Measurements from ENCODE around the gene EME2. TPM values are rescaled to one million over a fixed set of nuclear protein-coding genes. Genes with fewer than 3 reads are reported as not detected.

The EME2 gene
- total and polyA plus RNA-seq, 8 donors = 7.0 to 25.3 (median 9.3) TPM

- Histone ChIP-seq H3K4me1 (peaks cover 8 to 39% of the 10 kb centered on the region in 2 donors), H3K9me3 (no peaks in the 10 kb centered on the region), H3K36me3 (peaks cover 0 to 41% of the 10 kb centered on the region in 2 donors), H3K27ac (peak within 1 kb of the TSS; percentile 66 to 88), H3K27me3 (no peaks in the 10 kb centered on the region), H3K4me3 (peak within 1 kb of the TSS; percentile 81 to 94)
- ATAC-seq = peak; percentile 94
- peak; percentile 99 to 100 (median 100) for DNase-seq
- intact Hi-C loops (cut with DNase I) = no loop called here
- TF ChIP-seq CTCF (IDR thresholded peaks at IDR 0.05) = no peak
These were observed 10.0 kb downstream of the EME2 start, which contains the start of the genes NUBP2 and SPSB3 for GRCh38 chr16:1782408-1783264. Gene NUBP2, plus strand, starts transcription at chr16:1782960. Its CDS starts 61 bp downstream, at chr16:1783021. Gene SPSB3, minus strand, starts transcription at chr16:1782571. Its CDS starts 1,088 bp downstream, at chr16:1781483.

- no peak overlapping the region for H3K4me3 ChIP-seq
- no peaks in the 10 kb centered on the region for H3K9me3 ChIP-seq
- H3K27ac ChIP-seq = no peak overlapping the region
- H3K4me1 ChIP-seq = peaks cover 8 to 39% of the 10 kb centered on the region in 2 donors
- TF ChIP-seq CTCF (IDR thresholded peaks at IDR 0.05) = no peak
- intact Hi-C loops (cut with DNase I) = no loop called here
- ATAC-seq = no peak
- peaks cover 0 to 50% of the 10 kb centered on the region in 2 donors for H3K36me3 ChIP-seq
- DNase-seq = peak in 1 of 4 donors; percentile 28
- no peaks in the 10 kb centered on the region for H3K27me3 ChIP-seq
These were observed 12.6 kb downstream of the EME2 start for GRCh38 chr16:1784977-1785845.

GRCh38 chr16:1785846-1786170 lies 13.2 kb downstream of the EME2 start:
- intact Hi-C loops (cut with DNase I) = no loop called here
- no peak for TF ChIP-seq CTCF (IDR thresholded peaks at IDR 0.05)
- H3K4me3 ChIP-seq = no peak overlapping the region
- peaks cover 8 to 39% of the 10 kb centered on the region in 2 donors for H3K4me1 ChIP-seq
- H3K27ac ChIP-seq = no peak overlapping the region
- no peaks in the 10 kb centered on the region for H3K27me3 ChIP-seq
- peaks cover 0 to 53% of the 10 kb centered on the region in 2 donors for H3K36me3 ChIP-seq
- H3K9me3 ChIP-seq = no peaks in the 10 kb centered on the region
- ATAC-seq (no peak), DNase-seq (peak in 1 of 4 donors; percentile 67)

- Histone ChIP-seq H3K27me3 (no peaks in the 10 kb centered on the region), H3K4me1 (peaks cover 3 to 33% of the 10 kb centered on the region in 2 donors), H3K27ac (no peak overlapping the region), H3K36me3 (peaks cover 0 to 59% of the 10 kb centered on the region in 2 donors), H3K4me3 (no peak overlapping the region), H3K9me3 (no peaks in the 10 kb centered on the region)
- ATAC-seq (no peak), DNase-seq (peak in 2 of 4 donors; percentile 30 to 76)
- intact Hi-C loops (cut with DNase I) = no loop called here
- no peak for TF ChIP-seq CTCF (IDR thresholded peaks at IDR 0.05)
These were observed 13.8 kb downstream of the EME2 start for GRCh38 chr16:1786242-1787055.

Data from left lung (tissue), 10 donors.